Femur (tissue), 1 donor: ENCODE results near the gene TTLL5.

Experiments used
- DNase-seq: peaks from one replicate; pipeline ENCODE4 v3.0.0-alpha.2; 2017

The TTLL5 gene

GRCh38 chr14:75805646-75806045 lies 144.6 kb downstream of the TTLL5 start:
- no peak for DNase-seq

GRCh38 chr14:75806352-75806832 lies 145.3 kb downstream of the TTLL5 start:
- no peak for DNase-seq

GRCh38 chr14:75807667-75808360 lies 146.8 kb downstream of the TTLL5 start:
- DNase-seq, result no peak

- DNase-seq, result no peak
These were observed 150.2 kb downstream of the TTLL5 start for GRCh38 chr14:75811136-75811829.

- DNase-seq, result no peak
These were observed 150.9 kb downstream of the TTLL5 start for GRCh38 chr14:75811872-75812499.

GRCh38 chr14:75812622-75813021 lies 151.6 kb downstream of the TTLL5 start:
- no peak for DNase-seq

- DNase-seq, result no peak
These were observed 159.7 kb downstream of the TTLL5 start for GRCh38 chr14:75820761-75821160.

GRCh38 chr14:75821831-75822521 lies 160.9 kb downstream of the TTLL5 start:
- no peak for DNase-seq

- DNase-seq, result no peak
These were observed 161.6 kb downstream of the TTLL5 start for GRCh38 chr14:75822522-75823141.

- peak; percentile 84 for DNase-seq
These were observed 162.3 kb downstream of the TTLL5 start for GRCh38 chr14:75823334-75823733.

GRCh38 chr14:75824318-75824717 lies 163.3 kb downstream of the TTLL5 start:
- no peak for DNase-seq

GRCh38 chr14:75825147-75825592 lies 164.1 kb downstream of the TTLL5 start:
- peak; percentile 60 for DNase-seq

GRCh38 chr14:75826599-75826998 lies 165.6 kb downstream of the TTLL5 start:
- no peak for DNase-seq

GRCh38 chr14:75827331-75827730 lies 166.3 kb downstream of the TTLL5 start:
- no peak for DNase-seq

GRCh38 chr14:75829316-75829715 lies 168.3 kb downstream of the TTLL5 start:
- no peak for DNase-seq

- DNase-seq, result peak; percentile 75
These were observed 170.4 kb downstream of the TTLL5 start for GRCh38 chr14:75831455-75831854.

GRCh38 chr14:75831952-75832351 lies 170.9 kb downstream of the TTLL5 start:
- no peak for DNase-seq

GRCh38 chr14:75832621-75833297 lies 171.7 kb downstream of the TTLL5 start:
- no peak for DNase-seq

GRCh38 chr14:75833326-75834020 lies 172.4 kb downstream of the TTLL5 start:
- DNase-seq, result no peak

- no peak for DNase-seq
These were observed 174.2 kb downstream of the TTLL5 start for GRCh38 chr14:75835156-75835725.

- DNase-seq, result no peak
These were observed 174.7 kb downstream of the TTLL5 start for GRCh38 chr14:75835737-75836136.
